C4-2B (cell line): Measurements from ENCODE around the gene LSM12.
"Not testable (repeated sequence)": the region's sequence is repeated elsewhere in the genome, so short reads cannot be mapped to it uniquely, and the experiment has no call there.

Source experiments
- ZFX ChIP-seq: fragments of 450-650 bp; IDR thresholded peaks from 2 replicates; pipeline ENCODE4 v1.6.1; 2017
- TF ChIP-seq, protein P1 (sequence below): fragments of 450-650 bp; conservative IDR thresholded peaks from 2 replicates; pipeline ENCODE4 v1.5.1; 2017; ENCODE audit warnings: mild to moderate bottlenecking

DNA sequence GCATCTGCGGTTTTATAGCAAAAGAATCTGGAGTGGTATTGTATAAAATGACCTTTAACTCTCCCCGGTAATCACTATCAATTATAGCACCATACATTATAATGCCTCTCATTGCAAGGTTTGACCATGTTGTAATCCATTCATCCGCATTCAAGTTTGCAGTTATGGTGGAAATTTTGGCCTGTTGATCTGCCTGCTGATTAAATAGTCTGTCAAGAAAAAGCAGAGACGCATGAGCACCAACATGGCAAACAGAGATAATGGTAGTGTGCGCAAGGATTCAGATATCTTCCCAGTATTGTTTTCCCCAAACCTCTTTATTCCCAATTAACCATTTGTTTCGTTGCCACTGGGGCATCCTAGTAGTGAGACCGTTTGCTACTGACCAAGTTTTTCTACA, 45.2 kb downstream of the LSM12 start:
- TF ChIP-seq, protein P1, sequence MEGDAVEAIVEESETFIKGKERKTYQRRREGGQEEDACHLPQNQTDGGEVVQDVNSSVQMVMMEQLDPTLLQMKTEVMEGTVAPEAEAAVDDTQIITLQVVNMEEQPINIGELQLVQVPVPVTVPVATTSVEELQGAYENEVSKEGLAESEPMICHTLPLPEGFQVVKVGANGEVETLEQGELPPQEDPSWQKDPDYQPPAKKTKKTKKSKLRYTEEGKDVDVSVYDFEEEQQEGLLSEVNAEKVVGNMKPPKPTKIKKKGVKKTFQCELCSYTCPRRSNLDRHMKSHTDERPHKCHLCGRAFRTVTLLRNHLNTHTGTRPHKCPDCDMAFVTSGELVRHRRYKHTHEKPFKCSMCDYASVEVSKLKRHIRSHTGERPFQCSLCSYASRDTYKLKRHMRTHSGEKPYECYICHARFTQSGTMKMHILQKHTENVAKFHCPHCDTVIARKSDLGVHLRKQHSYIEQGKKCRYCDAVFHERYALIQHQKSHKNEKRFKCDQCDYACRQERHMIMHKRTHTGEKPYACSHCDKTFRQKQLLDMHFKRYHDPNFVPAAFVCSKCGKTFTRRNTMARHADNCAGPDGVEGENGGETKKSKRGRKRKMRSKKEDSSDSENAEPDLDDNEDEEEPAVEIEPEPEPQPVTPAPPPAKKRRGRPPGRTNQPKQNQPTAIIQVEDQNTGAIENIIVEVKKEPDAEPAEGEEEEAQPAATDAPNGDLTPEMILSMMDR: not testable (repeated sequence)
- TF ChIP-seq ZFX: not testable (repeated sequence)
